ENCODE results near the gene CILP2.

CILP2 gene

DNA sequence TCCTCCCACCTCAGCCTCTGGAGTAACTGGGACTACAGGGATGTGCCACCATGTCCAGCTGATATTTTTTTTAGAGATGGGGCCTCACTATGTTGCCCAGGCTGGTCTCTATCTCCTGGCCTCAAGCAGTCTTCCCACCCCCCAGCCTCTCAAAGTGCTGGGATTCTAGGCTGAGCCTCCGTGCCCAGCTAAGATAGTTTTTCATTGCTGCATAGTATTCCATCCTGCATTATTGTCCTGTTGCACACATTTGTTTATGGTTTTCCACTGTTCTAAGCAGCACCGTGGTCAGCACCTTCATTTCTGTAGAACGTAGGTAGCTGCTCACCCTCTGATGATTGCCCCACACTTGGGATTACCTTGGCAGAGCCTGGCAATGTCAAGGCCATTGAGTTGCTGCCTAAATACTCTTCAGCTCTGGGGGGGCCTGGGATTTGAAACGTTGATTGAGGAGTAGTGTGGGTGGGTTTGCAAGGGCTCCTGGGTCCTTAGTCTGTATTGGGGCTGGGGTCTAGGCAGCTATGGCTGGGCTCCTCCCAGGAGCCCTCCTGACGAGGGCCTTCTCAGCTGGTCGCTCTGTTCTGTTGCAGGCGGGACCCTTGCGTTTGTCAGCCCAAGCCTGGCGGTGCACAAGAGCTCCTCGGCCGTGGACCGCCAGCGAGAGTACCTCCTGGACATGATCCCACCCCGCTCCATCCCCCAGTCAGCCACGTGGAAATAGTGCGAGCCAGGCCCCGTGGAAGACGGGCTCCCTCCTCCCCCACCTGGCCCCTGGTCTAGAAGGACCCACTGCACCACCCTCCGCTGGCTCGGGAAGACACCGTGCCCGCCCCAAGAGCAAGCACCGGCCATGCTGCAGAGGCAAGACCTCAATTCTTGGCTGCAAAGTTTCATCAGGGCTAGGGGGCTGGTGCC is 33.1 kb upstream of the CILP2 start:
- no peak for DNase-seq (ENCODE audit: low read depth in 2 of 2)

DNA sequence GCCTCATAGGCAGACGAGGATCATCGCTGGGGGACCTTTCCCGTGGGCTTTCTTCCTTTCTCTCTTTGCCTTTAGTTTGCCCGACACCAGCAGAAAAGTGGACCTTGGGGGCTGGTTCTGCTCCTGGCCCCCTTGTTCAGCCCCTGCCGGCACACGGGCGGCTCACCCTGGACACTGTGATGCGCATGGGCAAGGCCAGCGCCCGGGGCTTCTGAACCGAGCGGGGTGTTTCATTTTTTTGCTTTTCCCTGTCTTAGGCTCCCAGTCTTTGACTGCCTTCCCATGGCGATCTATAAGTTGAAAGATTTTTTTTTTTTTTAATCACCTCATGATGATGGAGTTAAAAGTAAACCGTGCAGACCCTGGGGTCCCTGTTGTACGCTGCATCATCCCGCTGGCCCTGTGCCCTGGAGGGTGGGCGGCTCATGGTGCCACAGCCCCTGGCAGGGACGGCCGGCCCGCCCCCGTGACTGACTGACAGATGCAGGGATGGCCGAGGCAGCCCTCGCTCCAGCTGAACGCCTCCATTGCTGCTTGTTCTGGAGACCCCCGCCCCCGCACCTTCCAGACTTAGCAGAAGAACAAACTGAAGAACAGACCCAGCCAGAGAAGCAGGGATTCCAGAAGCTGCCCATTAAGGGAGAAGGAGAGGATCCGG is 32.3 kb upstream of the CILP2 start:
- DNase-seq (ENCODE audit: low read depth in 2 of 2), result no peak

DNA sequence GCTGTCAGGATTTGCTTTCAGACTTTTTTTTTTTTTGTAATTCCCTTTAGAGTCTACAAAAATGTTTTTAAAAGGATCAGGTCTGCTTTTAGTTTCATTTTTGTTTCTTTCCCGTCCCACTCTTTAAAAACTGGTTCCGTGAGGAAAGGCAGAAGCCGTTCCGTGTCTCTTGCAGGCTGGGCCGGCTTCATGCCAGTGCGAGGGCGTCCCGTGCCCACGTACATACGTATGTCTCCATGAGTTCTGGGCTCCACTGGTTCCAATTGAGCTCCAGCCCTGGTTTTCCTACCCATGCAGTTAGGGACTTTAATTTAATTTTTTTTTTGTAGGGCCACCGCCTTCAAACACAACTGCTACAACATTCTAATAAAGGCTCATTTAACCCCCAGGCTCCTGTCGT is 31.5 kb upstream of the CILP2 start:
- no peak for DNase-seq (ENCODE audit: low read depth in 2 of 2)

DNA sequence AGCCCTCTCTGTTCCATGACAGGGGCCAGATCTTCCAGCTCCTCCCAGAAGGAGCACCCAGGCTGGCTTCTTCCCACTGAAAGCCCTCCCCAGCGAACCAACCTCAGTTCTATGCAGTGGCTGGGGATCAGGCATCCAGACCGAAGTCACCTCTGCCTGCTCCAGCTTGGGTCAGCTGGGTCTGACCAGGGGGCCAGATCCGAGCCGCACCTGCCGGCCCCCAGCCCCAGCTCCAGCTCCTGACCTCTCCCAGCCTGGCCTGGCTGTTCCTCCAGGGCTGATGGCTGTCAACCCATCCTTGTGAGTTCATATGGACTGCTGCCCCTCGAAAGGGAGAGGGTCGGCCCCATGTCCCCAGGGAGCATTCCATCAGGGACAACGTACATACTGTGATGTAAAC is 30.7 kb upstream of the CILP2 start:
- no peak for DNase-seq (ENCODE audit: low read depth in 2 of 2)

DNA sequence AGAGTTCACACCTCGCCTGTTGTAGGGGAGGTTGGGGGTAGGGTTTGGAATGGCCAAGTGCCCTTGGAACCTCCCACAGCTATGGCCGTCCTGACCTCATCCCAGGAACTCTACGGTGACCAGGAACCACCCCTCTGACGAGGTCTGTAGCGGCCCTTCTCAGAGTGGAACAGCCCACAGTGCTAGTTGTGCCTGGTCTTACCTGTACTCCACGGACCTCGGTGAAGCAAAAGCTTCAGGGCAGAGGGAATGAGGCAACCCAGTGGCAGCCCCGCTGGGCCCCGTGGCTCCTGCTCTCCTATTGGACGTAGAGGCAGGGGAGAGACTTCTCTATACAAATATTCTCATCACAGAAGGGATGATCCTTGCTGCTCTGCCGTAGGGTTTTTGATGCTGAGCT is 29.8 kb upstream of the CILP2 start:
- no peak for DNase-seq (ENCODE audit: low read depth in 2 of 2)

DNA sequence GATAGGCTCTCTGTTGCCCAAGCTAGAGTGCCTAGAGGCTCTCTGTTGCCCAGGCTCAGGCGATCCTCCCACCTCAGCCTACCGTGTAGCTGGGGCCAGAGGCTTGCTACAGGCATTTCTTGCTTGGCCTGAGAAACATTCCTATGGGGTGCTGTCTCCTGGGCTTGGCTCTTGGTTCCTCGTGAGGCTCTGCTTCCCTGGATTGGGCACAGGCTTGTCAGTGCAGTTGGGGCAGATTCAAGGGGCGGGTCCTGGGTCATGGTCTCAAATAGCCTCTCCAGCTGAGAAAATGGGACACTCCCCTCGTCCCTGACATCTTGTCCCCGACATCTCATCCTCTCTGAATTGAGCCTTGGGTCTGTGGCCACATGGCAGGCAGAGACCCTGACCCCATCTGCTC is 27.6 kb upstream of the CILP2 start:
- no peak for DNase-seq (ENCODE audit: low read depth in 2 of 2)

DNA sequence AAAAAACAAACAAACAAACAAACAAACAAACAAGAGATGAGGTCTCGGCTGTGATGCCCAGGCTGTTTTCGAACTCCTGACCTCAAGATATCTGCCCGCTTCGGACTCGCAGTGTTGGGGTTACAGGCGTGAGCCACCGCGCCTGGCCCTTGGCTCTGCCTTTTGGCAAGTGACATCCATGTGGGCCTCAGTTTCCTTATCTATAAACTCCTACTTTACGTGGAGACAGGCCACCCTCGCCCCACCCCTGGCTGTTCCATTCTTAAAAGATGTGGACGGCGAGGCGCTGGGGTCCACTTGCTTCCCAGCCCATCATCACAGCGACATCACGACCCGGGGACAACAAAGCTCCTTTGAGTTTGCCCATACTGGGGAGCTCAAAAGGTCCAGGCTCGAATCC is 24.4 kb upstream of the CILP2 start:
- DNase-seq (ENCODE audit: low read depth in 2 of 2), result no peak

DNA sequence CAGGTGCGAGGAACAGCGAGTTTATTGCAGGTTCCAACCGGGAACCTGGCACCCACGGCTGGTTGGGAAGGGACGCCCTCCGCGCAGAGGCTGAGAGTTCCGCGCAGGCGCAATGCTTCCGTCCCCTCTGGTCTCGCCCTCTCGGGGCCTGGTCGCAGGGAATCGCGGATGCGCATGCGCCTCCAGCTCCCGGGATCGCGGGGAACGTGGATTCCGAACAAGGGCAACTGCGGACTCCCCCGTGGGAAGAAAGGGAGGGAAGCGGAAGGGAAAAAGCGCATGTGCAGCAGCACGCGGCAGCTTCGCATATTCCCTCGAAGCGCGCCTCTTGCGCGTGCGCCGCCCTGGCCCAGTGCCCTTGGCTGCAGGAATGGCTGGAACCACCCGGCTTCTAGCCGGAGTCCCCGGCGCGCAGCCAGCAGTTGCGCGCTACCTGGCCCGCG is 23.8 kb upstream of the CILP2 start:
- no peak for DNase-seq (ENCODE audit: low read depth in 2 of 2)

DNA sequence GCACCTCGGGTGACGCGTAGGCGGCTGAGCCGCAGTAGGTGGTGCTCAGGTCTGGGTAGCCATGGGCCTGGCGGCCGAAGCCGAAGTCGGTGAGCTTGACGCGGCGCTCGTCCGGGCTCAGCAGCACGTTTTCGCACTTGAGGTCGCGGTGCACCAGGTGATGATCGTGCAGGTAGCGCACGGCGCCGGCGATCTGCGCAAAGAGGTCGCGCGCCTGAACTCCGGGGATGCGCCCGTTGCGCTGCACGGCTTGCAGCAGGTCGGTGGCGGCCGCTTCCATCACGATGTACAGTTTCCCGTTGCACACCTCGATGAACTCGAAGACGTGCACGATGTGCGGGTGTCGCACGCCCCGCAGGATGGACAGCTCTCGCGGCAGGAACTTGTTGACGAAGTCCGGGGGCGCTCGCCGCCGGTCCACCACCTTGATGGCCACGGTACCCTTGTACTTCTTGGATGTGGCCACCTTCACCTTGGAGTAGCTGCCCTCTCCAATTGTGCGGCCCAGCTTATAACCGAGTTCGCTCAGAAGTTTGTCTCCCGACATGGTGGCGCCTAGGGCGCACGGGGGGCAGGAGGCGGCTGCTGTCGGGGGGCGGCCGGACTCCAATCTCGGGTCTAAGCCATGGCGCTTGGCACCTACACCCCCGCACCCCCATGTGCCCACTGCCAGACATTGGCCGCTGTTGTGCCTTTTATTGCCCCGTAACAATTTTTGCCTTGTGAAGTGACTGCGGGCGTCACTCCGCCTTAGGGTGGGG is 23.0 kb upstream of the CILP2 start, which contains the start of gene TSSK6:
Gene TSSK6, minus strand, starts transcription at position 668 of the 761 bp plus-strand sequence. Its CDS starts 121 bp downstream, at position 547.
- DNase-seq (ENCODE audit: low read depth in 2 of 2), result no peak

DNA sequence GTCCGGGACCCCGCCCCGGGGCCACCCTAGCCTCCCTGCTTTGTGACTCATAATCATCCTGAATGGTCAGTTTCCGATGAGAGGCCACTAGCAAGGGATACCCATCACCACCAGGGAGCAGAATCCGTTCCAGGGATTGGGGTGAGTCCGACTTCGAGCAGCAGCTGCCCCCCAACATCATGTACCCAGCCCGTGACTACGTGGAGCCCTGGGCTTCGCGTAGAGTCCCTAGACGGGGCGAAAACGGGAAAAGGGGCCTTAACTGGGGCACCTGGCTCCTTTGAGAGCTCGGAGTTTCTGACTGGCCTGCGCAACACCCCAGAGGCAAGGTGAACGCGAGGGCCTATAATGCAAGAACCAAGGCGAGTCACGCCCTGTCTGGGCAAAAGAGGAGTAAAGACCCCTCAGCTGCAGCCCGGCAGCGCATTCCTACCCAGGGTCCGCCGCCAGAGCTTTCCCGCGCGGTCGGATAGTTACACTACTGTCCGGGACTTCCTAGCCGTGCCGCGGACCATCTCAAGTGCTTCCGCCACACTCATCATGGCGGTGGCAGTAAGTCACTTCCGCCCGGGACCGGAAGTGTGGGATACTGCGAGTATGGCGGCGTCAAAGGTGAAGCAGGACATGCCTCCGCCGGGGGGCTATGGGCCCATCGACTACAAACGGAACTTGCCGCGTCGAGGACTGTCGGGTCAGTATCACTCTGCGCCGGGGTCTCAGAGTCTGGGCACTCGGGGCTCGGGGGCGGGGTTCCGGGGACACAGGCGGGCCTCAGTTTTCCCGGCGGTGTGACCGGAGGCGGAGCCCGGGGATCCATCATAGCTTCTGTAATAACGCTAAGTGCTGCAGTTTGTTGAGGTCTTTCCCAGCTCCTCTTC is 22.2 kb upstream of the CILP2 start, which contains the start of gene NDUFA13:
Gene NDUFA13, plus strand, starts transcription at position 584 of the 878 bp plus-strand sequence. Its CDS starts 14 bp downstream, at position 598.
- peak; percentile 88 to 94 for DNase-seq (ENCODE audit: low read depth in 2 of 2)

DNA sequence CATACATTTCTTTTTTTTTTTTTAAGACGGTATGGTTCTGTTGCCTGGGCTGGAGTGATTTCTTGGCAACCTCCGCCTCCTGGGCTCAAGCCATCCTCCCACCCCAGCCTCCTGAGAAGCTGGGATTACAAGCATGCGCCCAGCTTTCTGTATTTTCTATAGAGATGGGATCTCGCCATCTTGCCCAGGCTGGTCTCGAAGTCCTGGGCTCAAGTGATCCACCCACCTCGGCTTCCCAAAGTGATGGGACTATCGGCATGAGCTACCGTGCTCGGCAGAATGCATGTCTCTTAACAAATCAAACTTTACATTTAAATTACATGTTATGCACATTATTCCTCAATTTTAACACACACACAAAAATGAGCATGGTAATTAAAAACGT is 20.8 kb upstream of the CILP2 start:
- DNase-seq (ENCODE audit: low read depth in 2 of 2), result no peak

DNA sequence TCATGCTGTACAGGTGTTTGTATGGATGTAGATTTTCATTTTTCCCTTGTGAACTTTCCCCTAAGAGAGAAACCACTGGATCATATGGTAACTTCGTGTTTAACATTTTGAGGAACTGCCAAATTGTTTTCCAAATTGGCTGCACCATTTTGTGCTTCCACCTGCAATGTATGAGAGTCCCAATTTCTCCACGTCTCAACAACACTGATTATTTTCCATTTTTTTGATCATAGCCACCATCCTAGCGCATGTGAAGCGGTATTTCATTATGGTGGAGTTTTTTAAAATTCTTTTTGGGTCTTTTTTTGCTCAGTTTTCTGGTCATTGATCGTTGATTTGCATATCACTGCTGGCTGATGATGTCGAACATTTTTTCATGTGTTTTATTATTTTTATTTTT is 17.1 kb upstream of the CILP2 start:
- DNase-seq (ENCODE audit: low read depth in 2 of 2), result no peak

DNA sequence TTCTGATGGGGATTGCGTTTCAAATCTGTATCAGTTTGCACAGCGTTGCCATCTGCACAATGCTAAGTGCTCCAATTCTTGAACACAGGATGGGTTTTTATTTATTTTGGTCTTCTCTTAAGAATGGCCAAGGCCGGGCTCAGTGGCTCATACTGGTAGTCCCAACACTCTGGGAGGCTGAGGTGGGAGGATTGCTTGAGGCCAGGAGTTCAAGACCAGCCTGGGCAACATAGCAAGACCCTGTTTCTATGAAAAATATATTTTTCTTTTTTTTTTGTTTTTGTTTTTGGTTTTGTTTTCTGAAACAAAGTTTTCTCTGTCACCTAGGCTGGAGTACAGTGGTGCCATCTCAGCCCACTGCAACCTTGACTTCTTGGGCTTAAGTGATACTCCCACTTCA is 14.9 kb upstream of the CILP2 start:
- DNase-seq (ENCODE audit: low read depth in 2 of 2), result no peak

DNA sequence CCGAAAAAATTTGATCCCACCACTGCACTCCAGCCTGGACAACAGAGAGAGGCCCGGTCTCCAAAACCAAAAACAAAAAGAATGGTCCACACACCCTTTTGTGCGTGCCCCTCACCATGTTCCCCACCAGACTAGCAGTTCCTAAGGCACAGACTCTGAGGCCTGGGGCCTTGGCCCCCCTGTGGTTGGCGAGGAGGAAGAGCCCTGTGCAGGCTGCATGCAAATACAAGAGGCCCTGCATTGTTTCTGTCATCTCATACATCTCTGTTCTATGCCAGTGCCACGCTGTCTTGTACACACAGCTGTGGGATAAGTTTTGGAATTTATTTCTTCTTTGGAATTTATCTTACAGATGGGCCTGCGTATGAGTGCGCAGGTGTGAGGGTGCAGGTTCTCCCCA is 14.0 kb upstream of the CILP2 start:
- no peak for DNase-seq (ENCODE audit: low read depth in 2 of 2)

DNA sequence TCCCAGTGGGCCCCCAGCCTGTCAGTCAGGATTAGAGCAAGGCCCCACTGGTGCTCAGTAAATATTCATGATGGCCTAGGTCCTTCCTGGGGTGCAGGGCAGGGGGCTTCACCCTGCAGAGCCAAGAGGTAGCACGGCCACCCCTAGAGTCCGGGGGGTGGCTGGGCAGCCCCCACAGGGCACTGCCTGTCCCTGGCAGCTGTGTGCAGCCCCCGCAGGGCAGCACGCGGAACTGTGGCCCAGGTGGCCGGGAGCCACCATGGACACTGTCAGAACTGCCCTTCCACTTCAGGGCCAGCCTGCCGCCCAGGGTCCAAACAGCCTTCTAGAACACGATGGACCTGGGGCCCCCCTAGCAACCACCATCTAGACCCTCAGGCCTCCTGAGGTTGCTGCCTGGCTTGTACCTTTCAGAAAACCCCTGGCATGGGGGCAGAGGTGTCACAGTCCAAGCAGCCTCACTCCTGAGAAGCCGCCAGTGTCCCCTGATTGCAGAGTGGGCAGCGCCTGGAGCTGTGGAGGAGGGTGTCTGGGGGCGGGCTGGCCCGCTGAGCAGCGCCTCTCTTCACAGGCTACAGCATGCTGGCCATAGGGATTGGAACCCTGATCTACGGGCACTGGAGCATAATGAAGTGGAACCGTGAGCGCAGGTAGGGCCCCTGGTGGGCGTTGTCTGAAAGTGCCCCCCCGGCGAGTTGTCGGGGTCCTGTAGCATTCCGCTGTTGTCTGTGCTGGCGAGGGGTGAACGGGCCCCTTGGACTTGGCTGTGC is 12.3 kb upstream of the CILP2 start:
- no peak for DNase-seq (ENCODE audit: low read depth in 2 of 2)

DNA sequence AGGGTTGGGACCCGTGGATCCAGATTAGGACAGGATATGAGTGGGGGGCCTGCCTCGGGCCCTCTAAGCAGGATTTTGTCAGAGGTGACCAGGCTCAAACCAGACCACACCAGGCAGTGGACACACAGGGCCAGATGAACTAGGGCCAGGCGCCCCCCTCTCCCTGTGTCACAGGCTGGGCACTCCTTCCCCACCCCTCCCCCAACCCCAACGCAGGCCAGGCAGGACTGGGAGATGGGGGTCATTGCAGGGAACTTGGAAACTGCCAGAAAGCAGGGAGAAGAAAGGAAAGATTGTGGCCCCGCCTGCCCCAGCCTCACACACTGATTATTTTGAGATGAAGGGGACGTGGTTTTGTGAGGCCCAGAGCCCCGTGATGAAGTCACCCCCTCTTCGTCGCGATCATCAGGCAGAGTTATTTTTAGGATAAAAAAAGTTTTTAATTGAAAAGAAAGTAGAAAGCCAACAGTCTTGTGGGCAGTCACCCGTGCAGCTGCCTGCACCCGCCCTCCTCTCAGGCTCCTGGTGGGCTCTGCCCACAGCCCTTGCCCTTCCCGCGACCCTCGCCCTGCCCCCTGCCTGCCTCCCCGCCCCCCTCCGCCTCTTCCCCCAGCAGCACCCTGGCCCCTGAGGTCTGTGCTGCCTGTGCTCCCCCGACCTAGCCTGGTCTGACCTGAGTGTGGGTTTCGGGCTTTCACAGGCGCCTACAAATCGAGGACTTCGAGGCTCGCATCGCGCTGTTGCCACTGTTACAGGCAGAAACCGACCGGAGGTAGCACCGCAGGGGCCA is 11.3 kb upstream of the CILP2 start:
- DNase-seq (ENCODE audit: low read depth in 2 of 2), result no peak

DNA sequence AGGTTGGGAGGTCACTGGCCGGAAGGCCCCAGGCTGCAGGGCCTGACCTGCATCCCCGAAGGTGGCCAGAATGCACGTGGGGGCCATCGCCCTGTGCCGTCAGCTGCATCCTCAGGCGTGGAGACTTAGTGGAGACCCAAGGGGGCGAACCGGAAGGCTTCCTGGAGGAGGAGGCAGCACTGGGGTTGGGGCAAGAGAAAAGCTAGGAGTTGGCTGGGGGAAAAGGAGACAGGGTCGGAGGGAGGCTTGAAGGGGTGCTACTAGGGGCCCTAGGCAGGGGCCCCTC is 10.8 kb upstream of the CILP2 start:
- DNase-seq (ENCODE audit: low read depth in 2 of 2), result no peak

DNA sequence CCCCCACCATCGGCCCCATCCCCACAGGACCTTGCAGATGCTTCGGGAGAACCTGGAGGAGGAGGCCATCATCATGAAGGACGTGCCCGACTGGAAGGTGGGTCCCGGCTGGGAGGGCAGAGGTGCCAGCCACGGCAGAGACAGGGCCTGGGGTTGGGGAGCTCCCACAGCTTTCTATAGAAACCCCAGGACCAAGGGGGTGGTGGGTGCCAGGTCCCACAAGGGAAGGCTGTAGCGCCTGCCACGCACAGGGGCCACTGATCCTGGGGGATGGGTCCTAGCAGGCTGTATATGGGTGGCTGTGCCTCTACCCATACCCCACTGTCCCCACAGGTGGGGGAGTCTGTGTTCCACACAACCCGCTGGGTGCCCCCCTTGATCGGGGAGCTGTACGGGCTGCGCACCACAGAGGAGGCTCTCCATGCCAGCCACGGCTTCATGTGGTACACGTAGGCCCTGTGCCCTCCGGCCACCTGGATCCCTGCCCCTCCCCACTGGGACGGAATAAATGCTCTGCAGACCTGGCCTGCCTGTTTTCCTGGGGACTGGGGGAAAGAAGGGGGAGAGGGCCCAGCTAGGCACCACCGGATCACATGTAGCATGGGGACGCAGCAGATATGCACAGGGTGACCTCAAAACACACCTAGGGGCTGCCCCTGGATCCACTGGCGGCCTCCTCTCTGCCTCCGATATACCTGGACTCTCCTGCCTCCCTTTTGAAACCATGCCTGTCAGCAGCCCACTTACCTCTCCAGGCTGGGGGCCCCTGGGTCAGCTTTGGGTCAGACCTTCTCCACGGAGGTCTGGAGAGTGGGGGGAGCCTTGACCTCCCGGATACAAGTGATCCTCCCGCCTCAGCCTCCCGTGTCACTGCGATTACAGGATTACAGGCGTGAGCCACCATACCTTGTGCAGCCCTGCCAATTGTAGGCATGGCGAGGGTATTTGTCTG is 10.1 kb upstream of the CILP2 start:
- DNase-seq (ENCODE audit: low read depth in 2 of 2), result no peak

Data from stimulated activated CD4-positive, alpha-beta T cell treated with anti-CD3 and anti-CD28 coated beads, Interleukin-1b, Interleukin-23, amount 100 ng/mL, for 4 hours (primary cell).